ENCODE results near the gene ZNF621.

The ZNF621 gene

GRCh38 chr3:40497288-40497687, 27.5 kb upstream of the ZNF621 start:
- TF ChIP-seq CTCF (IDR thresholded peaks at IDR 0.05; ENCODE audit: low read length, missing control alignments) = no peak
- no peak for DNase-seq (ENCODE audit: low read depth)
- H3K4me3 ChIP-seq (replicated peaks; ENCODE audit: low read depth, low read length) = no peak overlapping the region

GRCh38 chr3:40499952-40500351, 24.8 kb upstream of the ZNF621 start:
- no peak for TF ChIP-seq CTCF (IDR thresholded peaks at IDR 0.05; ENCODE audit: low read length, missing control alignments)
- H3K4me3 ChIP-seq (replicated peaks; ENCODE audit: low read depth, low read length) = no peak overlapping the region
- DNase-seq (ENCODE audit: low read depth) = no peak

GRCh38 chr3:40502034-40502433, 22.7 kb upstream of the ZNF621 start:
- no peak overlapping the region for H3K4me3 ChIP-seq (replicated peaks; ENCODE audit: low read depth, low read length)
- no peak for TF ChIP-seq CTCF (IDR thresholded peaks at IDR 0.05; ENCODE audit: low read length, missing control alignments)

GRCh38 chr3:40504636-40505430, 19.9 kb upstream of the ZNF621 start:
- TF ChIP-seq CTCF (IDR thresholded peaks at IDR 0.05; ENCODE audit: low read length, missing control alignments) = no peak
- H3K4me3 ChIP-seq (replicated peaks; ENCODE audit: low read depth, low read length) = no peak overlapping the region
- DNase-seq (ENCODE audit: low read depth) = peak; percentile 98

More at GRCh38 chr3:40502034-40502433, 22.7 kb upstream of the ZNF621 start:
- DNase-seq (ENCODE audit: low read depth) = no peak

GRCh38 chr3:40505599-40506462, 18.9 kb upstream of the ZNF621 start, which contains the start of gene ZNF620:
Gene ZNF620, plus strand, starts transcription at chr3:40506039. Its CDS starts 314 bp downstream, at chr3:40506353.
- peak; percentile 65 for DNase-seq (ENCODE audit: low read depth)
- peak within 1 kb of the TSS; percentile 68 for H3K4me3 ChIP-seq (replicated peaks; ENCODE audit: low read depth, low read length)
- TF ChIP-seq CTCF (IDR thresholded peaks at IDR 0.05; ENCODE audit: low read length, missing control alignments) = peak; percentile 38

- DNase-seq (ENCODE audit: low read depth) = no peak
- no peak overlapping the region for H3K4me3 ChIP-seq (replicated peaks; ENCODE audit: low read depth, low read length)
- TF ChIP-seq CTCF (IDR thresholded peaks at IDR 0.05; ENCODE audit: low read length, missing control alignments) = no peak
These were observed 13.6 kb upstream of the ZNF621 start for GRCh38 chr3:40511031-40511718.

Data from fibroblast of pulmonary artery (primary cell).